Forelimb muscle (tissue), 1 donor: Measurements from ENCODE around the gene ZFP1. TPM values are rescaled to one million over a fixed set of nuclear protein-coding genes. Genes with fewer than 3 reads are reported as not detected.
"Not testable (repeated sequence)": the region's sequence is repeated elsewhere in the genome, so short reads cannot be mapped to it uniquely, and the experiment has no call there.

Experiments
- DNase-seq: peaks from one replicate; pipeline ENCODE4 v3.0.0-alpha.2; 2013; ENCODE audit warnings: low read depth
- polyA plus RNA-seq: library from polyadenylated mRNA; unstranded; fragments of 120-200 nt; gene quantifications from one replicate; pipeline ENCODE4 v1.2.1, GENCODE V29; 2013; ENCODE audit not compliant: insufficient read length

ZFP1 gene
- polyA plus RNA-seq, 1 donor, result 14.0 TPM

DNA sequence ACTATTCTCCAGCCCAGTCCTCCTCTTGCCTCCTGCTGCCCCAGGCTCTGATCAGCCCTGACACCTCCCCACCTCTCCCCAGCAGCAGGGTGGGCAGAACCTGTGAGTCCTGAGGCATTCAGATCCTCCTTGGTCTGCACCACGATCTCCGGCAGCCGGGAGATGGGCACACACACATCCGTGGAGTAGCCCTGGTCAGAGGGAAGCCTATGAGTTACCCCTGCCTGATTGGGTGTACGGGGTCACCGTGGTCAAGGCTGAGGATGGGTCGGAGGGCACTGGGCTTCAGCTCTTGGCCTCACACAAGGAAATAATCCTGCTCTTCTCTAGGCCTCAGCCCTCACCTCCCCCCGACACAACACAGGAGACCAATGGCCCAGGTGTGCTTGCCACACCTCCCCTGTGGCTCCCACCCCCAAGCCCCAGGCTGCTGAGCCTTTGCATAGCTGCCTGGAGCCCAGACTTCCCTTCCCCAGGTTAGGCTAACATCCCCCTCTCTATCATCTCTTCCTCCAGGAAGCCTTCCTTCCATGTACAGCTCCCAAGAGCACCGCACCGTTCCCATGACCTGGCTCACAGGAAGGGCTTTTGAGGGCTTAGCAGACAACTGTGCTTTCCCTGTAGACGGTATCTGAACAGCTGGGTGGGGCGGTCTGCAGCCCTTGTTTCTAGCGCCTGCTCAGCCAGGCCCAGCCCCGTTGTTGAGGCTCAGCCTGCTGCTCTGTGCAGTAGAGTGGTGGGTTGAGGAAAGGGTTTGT is 35.4 kb upstream of the ZFP1 start:
- no peak for DNase-seq

DNA sequence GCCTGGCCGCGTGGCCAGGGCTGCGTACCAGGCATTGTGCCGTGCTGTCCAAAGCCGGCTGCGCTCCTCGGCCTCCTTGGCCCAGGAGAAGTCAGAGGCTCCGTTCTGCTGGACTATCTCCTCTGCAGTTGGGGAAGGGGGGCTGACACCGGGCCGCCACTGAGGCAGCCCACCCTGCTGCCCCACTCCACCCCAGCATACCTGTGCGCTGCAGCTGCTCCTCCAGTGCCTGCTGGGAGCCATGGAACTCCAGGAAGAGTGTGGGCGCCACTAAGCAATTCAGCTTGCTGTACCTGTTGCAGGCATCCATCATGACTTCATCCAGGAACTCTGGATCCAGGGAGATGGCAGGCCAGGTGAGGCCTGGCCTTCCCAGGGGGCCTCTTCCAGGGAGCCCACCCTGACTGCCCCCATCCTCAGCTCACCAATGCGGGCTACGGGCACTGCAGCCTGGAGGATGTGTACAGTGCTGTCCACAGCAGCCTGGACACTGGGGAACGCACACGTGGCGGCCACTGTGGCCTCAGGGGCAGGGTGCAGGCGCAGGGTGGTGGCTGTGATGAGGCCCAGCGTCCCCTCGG is 34.7 kb upstream of the ZFP1 start:
- DNase-seq, result no peak

DNA sequence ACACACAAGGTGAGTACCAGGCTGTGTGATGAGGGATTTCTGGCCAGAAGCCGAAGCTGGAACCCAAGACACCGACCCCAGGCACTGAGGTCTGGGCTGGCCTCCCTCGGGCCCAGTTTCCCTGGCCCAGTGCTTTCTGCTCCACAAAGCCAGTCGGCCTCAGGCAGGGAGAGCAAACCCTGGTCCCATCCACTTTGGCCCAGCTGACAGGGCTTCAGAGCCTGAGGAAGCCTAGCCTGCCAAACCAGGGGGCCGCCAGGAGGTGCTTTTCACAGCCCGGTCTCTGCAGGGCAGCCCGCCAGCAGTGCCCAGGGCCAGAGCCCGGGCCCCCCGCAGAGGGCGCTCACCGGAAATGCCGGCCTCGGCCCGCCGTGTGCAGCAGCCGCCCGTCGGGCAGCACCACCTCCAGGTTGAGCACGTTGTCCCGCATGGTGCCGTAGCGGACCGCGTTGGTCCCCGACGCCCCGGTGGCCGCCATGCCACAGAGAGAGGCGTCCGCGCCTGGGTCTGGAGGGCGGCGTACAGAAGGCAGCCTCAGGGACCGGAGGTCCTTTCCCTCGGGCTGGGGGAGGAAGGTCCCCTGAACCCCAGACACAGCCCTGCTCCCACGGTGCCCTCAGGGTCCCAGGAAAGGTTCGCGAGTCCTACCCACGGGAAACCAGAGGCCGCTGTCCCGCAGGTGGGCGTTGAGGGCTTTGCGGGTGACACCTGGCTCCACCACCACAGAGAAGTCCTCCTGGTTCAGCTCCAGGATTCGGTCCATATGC is 34.0 kb upstream of the ZFP1 start:
- no peak for DNase-seq

DNA sequence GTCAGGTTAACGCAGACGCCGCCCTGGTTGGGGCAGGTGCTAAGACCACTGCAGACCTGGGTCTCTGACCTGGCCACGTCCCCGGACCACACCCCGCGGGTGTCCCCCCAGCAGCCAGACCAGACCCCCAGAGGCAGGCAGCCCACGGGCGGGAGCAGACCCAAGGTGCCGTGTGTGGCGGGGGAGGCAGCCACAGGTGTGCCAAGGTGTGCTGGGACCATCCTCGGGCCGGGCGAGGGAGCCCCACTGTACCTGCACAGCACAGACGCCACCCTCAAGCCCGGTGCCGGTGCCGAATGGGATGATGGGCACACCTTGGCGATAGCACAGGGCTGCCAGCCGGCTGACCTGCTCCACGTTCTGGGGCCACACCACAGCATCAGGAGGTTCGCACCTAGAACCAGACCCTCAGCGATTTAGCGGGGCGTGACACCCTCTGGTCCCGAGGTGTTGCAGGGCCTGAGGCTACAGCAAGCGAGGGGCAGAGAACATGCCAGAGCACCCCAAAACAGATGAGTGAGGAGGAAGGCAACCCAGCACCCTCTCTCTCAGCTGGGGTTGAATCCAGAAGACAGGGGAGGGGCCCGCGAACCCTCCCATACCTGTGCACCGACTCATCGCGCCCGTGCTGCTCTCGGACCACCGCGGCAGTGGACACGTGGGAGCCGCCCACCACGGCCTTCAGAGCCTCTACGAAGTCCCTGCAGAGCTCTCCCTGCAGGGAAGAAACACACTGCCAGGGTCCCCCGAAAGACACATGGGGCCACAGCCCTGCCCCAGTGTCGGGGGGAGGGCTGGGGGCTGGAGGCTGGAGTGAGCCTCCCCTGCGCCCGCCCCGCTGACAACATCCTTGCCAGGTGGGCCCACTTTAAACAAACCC is 33.1 kb upstream of the ZFP1 start:
- no peak for DNase-seq

DNA sequence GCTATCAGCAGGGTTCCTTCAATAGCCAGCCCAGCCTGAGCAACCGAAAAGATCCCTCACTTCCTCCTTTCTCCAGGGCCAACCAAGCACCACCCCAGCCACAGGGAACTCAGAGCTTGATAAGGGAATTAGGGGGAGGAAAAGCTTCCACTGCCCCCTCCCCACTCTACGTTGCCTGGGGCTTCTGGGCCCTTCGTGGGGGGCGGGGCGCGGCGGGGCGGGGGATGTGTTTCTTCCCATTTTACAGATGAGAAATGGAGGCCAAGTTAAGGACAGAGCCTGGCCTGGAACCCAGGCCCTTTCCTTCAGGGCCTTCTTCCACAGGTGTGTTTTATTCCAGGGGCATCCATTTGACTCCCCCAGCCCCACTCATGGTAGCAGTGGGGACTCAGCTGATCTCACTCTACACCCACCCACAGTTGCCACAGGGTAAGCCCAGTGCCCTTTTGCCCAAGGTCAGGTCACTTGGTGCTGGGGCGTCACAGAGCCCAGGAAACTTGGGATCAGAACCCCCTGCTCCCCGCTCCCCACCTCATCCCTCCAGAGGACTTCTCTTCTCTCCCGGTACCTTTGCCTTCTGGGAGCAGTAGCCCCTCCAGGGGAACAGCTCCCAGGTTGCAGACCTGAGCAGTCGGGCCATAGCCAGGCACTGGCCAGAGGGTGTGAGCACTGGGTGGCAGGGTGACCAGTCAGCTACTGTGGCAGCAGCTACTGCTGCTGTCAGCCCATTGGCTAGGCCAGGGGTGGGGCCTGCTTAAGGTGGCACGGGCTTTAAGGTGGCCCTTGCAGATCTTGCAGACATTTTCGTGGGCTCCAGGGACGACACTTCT is 32.0 kb upstream of the ZFP1 start, which contains the start of gene LDHD:
Gene LDHD, minus strand, starts transcription at position 700 of the 830 bp plus-strand sequence. Its CDS starts 60 bp downstream, at position 640.
- no peak for DNase-seq

DNA sequence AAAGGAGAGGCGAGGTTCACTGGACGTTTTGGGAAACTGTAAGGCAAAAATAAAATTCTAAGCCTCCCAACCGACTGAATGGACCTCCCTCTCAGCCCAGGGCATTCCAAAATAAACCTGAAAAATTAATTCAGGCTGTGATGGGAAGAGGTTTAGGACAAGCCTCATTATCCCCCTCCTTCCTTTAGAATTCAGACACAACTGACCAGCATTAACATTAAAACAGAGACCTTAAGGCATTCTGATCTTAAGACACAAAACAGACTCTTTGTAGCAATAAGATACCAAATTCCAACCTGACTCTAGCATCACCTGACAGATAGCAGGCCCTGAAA is 31.4 kb upstream of the ZFP1 start:
- no peak for DNase-seq

DNA sequence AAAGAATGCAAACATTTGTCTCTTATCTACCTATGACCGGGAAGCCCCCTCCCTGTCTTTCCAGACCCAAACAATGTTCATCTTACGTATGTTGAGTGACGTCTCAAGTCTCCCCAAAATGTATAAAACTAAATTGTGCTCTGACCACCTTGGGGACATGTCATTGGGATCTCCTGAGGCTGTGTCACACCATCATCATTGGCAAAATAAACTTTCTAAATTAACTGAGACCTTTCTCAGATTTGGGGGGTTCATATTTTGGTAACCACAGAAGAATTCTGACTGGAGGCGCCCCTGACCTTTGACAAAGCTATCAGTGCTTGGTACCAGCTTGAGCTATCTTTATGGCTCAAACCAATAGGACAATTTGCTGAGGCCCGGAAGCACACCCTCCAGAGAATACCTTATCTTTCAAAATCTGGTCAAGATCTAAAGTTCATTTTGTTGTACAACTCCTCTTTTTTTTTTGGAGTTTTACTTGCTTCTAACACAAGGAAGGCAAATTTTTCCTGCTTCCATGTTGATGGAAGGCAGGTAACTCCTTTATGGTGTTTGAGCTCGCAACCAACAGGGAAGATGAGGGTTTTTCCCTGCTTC is 29.3 kb upstream of the ZFP1 start:
- DNase-seq, result no peak

DNA sequence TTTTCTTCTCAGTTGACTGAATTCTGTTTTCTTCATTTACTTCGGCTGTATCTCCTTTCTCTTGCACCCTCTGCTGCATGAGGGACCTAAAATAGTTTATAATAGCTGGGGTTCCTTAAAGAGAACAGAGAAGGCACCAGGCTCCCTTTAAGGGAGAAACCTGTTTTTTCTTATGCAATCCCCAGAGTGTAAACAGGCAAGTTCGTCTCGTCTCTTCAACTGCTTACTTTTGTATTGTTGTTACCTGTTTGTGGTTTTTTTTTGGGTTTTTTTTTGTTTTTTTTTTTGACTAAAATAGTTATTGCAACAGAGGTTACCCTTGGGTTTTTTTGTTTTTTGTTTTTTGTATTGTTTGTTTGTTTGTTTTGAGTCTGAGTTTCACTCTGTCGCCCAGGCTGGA is 28.1 kb upstream of the ZFP1 start:
- no peak for DNase-seq

DNA sequence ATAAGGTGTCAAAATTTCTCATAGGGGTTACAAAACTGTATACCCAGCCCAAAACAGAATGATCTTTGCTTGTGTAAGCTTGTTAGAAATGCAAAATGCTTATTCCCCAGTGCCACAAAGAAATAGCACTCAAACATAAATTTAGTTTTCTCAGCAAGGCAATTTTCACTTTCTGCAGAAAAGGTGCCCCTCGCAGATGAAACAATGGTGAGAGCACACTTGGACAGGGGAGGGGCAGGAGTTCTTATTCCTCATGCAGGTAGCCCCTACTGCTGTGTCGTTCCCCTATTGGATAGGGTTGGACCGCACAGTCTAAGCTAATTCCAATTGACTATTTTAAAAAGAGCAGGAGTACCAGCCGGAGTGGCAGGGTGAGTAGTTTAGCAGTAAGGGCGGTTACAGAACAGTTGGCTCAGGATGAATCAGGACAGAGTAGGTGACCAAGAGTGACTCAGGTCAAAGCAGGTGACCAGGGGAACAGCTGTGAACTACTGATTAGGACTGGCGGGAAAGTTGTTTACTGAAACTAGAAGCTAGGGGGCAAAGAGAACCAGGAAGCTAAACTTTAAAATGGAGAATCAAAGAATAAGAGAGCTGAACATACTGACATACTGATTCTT is 26.3 kb upstream of the ZFP1 start:
- DNase-seq, result no peak

DNA sequence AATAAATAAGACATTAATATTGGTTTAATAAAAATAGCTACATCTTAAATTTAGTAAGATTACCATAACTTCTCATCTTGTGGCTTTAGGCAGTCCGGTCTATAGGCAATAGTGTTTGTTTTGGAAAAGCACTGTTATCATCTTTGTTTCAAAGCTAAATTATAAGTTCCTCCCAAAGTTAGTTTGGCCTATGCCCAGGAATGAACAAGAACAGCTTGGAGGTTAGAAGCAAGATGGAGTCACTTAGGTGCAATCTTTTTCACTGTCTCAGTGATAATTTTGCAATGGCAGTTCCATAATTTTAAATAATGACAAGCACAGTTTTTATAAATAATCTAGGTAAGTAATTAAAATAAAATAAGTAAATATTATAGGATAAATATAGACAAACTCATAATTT is 25.7 kb upstream of the ZFP1 start:
- no peak for DNase-seq

DNA sequence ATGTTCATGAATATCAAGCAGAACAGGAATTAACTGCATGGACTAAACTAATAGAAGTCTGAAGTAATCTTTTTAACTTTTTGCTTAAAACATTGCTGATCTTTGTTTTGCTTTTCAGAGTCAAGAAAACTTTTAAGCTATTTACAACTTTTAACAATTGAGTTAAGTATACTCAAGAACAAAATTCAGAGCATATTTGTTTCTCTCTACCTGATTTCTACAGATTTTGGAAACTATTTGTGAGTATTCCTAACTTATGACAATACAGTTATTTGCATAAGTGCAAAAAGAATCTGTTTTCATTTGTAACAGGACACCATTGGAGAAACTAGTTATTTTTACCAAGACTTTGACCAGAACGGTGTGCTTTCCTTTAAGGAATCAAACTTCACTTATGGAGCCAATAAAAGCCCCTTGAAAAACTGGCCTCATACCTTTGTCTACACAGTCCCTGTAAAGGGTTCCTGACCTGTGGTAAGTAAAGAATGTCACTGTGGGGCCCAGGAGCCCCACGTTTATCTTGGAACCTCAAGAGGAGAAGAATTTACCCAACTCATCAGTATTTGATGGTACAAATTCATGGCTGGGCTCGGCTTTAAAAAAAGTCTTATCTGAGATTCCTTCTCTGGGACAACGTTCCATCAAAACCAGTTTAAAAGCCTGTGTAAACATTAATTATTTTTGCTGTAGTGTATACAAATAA is 20.5 kb upstream of the ZFP1 start:
- no peak for DNase-seq

DNA sequence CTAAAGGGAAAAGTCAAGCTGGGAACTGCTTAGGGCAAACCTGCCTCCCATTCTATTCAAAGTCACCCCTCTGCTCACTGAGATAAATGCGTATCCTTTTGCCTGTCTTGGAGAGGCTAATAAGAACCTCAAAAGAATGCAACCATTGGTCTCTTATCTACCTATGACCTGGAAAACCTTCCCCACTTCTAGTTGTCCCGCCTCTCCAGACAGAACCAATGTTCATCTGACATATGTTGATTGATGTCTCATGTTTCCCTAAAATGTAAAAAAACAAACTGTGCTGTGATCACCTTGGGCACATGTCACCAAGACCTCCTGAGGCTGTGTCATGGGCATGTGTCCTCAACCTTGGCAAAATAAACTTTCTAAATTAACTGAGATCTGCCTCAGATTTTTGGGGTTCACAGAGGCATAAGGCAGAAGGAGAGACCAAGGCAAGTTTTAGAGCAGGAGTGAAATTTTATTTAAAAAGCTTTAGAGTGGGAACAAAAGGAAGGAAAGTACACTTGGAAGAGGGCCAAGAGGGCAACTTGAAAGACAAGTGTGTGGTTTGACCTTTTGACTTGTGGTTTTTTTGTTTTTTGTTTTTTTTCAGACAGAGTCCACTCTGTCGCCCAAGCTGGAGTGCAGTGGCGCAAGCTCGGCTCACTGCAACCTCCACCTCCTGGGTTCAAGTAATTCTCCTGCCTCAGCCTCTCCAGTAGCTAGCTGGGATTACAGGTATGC is 18.7 kb upstream of the ZFP1 start:
- DNase-seq, result not testable (repeated sequence)

DNA sequence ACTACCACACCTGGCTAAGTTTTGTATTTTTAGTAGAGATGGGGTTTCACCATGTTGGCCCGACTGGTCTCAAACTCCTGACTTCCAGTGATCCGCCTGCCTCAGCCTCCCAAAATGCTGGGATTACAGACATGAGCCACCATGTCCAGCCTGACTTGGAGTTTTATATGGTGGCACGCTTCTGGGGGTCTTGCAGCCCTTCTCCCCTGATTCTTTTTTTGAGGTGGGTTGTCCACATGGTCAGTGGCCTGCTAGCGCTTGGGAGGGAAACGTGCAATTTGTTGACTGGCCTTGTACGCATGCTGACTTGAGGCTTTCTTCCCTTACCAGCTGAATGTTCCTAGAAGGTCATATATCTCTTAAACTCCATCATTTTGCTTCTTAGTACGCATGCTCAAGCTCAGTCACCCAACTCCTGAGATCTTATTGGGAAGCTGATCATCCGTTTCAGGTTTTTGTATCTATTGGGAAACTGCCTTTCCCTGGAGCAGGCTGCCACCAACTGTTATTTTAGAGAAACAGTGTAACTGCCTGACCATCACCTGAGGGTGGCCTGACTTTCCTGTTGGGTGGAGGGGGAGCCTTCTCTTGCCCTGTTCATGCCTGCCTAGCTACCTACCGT is 18.1 kb upstream of the ZFP1 start:
- no peak for DNase-seq

DNA sequence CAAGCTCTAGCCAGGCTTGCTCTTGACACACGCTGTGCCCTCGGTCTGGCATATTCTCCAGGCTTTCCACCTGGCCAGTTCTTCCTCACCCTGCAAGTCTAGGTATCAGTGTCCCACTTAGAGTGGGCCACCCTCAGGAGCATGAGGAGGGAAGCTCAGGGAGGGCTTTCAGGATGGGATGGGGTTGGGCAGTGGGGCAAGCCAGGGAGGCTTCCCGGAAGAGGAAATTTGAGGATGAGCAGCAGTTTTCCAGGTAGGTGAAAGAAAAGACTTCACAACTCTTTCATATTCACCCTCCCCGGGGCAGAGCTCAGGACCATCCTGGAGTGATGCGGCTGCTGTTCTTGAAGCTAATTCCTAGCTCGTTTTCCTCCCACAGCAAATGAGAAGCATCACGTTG is 17.2 kb upstream of the ZFP1 start:
- no peak for DNase-seq

DNA sequence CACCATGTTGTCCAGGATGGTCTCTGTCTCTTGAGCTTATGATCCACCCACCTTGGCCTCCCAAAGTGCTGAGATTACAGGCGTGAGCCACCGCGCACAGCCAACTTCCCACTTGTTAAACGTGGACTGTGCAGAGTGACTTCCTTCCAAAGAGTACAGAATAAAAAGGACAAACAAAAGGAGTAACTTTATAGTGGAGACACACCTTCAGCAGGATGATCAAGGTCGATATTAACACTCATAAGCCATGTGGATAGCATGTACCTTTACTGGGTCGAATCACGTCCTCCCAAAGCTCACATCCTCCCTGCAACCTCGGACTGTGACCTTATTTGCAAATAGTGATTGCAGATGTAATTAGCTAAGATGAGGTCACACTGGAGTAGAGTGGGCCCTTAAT is 10.1 kb upstream of the ZFP1 start:
- DNase-seq, result no peak

DNA sequence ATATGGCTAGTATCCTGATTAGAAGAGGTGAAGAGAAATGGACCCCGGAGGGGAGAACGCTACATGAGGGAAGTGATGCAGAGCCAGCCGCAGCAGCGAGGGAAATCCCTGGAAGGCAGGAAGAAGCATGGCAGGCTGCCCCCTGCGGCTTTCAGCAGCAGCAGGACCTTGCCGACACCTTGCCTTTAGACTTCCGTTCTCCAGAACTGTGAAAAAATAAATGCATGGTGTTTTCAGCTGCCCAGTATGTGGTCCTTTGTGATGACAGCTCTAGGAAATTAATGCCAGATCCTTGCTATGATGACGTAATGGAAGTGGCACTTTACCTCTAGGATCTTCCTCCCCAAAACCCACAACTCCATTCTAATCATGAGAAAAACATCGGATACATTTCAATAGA is 9.7 kb upstream of the ZFP1 start:
- no peak for DNase-seq

DNA sequence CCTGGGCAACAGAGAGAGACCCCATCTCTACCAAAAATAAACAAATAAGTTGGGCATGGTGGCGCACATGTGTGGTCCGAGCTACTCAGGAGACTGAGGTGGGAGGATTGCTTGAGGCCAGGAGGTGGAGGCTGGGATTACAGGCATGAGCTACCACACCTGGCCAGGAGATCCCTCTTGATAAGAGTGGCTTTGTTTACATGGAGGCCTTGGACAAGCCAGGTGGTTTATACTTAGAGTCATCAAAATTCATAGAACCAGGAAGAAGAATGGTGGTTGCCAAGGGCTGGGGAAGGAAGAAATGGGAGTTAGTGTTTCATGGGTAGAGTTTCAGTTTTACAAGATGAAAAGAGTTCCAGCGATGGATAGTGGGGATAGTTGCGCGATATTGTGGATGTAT is 8.8 kb upstream of the ZFP1 start:
- DNase-seq, result no peak

DNA sequence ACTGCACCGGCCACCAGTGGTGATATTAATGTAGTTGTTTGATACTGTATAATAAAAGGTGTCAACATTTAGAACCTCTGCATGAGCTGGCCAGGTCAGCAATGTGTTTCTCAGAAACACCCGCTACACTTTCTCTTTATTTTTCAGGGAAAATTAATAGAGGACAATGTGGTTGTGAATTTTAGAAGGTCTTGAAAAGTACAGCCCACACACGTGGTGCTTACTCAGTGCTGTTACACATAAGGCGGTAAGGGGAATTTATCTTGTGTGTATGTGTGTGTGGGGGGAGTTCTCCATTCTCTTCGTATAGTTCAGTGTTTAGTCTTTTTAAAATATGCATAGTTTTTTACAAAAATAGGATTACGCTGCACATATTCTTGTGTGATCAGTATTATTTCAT is 4.4 kb upstream of the ZFP1 start:
- DNase-seq, result no peak

DNA sequence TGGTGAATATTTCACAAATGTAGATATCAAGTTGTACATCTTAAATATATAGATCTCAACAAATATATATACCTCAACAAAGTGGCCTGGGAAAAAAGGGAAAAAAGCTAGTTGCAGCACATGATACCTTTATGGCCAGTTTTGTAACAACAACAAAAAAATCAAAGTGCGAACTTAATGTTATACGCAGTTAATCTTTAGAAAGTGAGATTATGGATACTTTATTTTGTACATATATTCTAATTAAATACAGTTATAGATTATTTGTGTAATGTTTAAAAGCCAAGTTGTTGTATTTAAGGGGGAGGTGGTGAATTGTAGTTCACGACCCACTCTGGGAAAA is 385 bp upstream of the ZFP1 start:
- DNase-seq, result no peak
